Activated T-cell treated with anti-CD3 and anti-CD28 coated beads, Interleukin-2, amount 50 U/mL, for 1 hour (primary cell): ENCODE results near the gene ITK.

ENCODE experiments used
- DNase-seq: peaks from one replicate; pipeline ENCODE4 v3.0.0-alpha.2; 2020

Gene ITK

DNA sequence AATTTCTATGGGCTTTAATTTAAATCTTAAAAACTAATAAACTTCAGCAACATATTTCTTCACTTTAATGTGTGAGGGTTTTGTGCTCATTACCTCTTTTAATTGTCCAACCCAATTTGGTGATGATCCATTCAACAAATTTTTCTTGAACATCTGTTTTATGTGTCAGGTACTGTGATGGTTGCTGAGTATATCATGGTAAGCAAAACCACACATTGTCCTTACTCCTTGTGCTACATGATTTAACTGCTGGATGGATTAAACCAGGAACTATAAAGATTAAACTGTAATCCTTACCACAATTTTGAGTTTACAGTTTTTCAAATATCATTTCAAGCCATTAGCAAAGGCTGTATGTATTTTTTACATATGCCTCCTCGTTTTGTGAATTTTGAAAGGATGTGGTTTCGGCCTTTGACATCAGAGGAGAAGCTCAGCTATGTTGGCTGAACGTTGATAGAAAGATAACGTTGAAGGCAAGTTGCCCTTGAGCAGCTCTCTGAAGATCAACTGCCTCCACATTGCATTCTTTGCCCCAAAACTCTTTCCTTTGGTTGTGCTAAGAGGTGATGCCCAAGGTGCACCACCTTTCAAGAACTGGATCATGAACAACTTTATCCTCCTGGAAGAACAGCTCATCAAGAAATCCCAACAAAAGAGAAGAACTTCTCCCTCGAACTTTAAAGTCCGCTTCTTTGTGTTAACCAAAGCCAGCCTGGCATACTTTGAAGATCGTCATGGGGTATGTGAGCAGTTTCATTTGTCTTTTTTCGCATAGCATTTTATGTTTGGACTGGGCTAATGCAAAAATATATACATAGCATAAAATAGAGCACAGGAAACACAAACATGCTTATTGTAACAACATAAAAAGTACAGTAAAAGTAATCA, at the start of gene ITK:
TSS of gene ITK (plus strand) at position 467 of the 891 bp plus-strand sequence. CDS start at position 605, 138 bp downstream.
- no peak for DNase-seq

- no peak for DNase-seq
Observed at GRCh38 chr5:157130925-157131324, 49.7 kb upstream of the ITK start.

DNA sequence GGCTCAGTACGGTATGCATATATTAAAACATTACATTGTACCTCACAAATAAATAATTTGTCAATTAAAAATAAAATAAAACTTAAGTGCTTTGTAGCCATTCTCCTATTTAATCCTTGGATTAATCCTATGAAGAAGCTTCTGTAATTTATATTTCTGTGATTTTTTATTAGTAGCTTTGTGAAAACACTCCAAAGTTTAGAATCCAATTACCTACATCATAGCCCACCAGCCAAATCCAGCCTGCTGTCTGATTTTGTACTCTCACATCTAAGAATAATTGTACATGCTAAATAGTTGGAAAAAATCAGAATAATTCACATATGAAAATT, 48.4 kb upstream of the ITK start:
- no peak for DNase-seq

DNA sequence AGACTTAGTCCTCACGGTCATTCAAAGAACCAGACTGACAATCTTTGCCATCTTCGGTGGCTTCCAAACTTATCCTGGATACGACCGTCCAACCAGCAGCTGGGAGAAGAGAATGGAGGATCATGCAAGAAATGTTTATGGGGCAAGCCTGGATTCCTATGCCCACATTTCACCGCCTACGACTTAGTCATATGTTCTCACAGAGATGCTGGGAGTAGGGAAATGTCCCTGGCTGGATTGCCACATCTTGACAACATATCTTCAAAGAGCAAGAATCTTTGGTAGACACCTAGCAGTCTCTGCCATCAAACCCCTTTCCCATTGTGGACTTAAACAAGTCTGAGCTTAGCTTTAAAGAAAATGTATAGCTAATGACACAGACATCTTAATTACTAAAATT, 42.9 kb upstream of the ITK start:
- DNase-seq = no peak

GRCh38 chr5:157142317-157143126, 38.1 kb upstream of the ITK start, which contains the start of gene MED7:
Gene MED7 (minus strand): TSS chr5:157142865. CDS start chr5:157139431, 3,434 bp downstream.
- DNase-seq = peak; percentile 82

GRCh38 chr5:157143127-157143971, 37.3 kb upstream of the ITK start:
- peak; percentile 51 for DNase-seq

- peak; percentile 71 for DNase-seq
Observed at GRCh38 chr5:157148734-157149615, 31.7 kb upstream of the ITK start.

GRCh38 chr5:157150995-157151394, 29.6 kb upstream of the ITK start:
- no peak for DNase-seq

- no peak for DNase-seq
Observed at GRCh38 chr5:157155297-157155696, 25.3 kb upstream of the ITK start.

DNA sequence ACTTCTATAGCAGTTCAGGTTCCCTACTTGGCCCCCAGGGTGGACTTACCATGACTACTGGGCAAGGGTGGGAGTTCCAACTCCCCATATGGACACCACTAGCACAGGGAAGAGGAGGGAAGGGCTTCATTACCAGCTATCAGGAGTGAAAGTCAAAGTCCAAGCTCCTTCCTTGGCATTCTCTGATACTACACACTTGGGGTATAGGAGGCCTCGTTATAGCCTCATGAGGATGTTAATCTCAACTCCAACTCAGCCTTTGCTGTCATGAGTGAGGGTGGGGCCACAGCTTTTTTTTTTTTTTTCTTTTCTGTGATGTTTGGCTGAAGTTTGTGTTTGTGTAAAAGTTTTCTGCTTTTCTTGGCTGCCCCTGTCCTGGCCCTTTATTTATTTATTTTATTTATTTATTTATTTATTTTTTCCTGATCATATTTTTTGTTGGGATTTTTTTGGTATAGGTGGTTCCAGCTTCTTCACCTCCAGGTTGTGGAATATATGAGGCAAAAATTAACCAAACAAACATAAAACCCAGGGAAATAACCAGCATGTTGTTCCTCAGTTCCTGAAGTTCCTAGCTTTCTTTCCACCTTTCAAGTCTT, 23.2 kb upstream of the ITK start:
- no peak for DNase-seq

DNA sequence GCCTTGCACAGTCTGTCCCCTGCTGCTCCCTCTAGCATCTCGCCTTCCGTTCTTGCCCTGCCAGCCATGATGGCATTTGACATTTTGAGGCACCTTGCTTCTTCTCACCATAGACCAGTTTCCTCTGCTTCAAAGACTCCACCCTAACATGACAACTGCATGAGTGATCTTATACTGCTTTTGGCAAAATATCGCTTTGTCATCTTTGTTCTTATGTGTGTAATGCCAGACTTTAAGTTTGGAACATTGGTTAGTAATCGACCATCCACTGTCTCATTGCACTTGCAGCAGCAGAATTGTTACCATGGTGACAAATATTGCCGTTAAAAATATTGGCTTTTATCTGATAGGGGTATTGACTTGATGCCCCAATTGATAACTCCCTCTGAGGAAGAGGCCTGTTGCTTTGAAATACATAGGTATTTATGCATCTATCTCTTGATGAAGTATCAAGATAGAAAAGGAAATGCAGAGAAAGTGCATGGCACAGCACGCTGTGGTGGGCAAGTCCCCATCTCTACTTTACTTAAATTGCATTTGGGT, 21.4 kb upstream of the ITK start:
- DNase-seq = peak; percentile 45

DNA sequence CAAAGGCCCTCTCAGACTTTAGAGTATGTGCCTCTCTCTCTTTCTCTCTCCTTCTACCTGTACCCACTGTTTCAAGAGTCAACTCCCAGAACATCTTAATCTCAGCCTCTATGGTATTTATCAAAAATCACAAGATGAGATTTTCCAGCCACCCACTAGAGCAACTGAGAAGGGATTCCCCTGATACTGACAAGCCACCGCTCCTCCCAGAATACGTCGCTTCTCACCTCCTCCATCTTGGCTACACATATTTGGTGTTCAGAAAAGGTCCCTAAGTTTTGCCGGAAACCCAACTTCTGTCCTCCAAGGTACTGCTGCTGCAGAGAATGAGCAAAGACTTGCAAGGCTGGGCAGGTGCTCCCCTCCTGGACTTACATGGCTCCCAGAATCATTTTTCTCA, 20.6 kb upstream of the ITK start:
- no peak for DNase-seq

DNA sequence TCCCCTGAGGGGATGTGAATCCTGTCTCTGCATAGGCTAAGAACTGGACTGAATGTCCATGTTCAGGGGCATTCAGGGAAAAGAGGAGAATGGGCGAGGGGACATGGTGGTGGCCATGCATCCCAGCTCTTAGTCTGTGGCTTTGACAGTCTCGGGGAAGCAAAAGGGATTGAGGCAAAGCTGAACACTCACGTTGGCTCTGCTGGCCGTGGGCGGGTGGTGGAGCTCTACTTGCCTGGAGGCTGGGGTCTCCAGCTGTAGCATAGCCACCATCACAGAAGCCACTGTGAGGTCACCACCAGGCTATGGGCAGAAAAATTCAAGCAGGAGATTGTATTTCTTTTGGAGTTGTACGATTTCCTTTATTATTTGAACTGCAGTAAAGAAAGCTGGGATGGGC, 18.6 kb upstream of the ITK start:
- no peak for DNase-seq

GRCh38 chr5:157162919-157163510, 17.6 kb upstream of the ITK start:
- DNase-seq = no peak

DNA sequence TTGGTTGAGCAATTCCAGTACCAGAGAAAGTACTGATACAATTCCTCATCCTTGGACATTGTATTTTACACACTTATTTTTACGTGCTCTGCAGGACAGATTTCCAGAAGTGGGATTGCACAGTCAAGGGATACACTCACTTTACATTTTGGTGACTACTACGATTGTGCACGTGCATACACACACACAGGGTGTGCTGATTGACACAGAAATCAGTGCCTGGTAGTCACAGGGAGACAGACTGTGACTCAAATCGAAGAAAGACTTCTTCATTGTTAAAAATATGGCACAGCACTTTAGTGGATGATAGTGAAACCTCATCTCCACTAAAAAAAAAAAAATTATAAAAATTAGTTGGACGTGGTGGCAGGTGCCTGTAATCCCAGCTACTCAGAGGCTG, 16.1 kb upstream of the ITK start:
- DNase-seq = no peak

DNA sequence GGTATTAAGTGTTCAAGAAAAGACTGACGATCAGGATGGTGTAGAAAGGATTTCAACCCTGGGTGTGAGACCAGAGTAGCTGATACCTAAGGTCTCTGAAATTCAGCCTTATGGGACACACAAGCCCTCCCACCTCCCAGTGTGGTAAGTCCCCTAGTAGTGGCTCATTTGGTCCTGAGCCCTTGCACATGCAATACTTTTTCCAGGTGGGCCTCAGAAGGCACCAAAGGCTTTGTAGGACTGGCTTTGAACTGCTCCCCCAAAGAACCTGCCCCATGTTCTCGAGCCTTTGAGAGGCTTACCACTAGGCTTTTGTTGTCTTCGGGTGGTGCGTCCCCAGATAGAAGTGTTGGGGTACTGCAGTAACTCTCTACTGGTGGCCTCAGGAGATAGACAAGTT, 15.4 kb upstream of the ITK start:
- no peak for DNase-seq

- DNase-seq = no peak
Observed at GRCh38 chr5:157165668-157166067, 15.0 kb upstream of the ITK start.

GRCh38 chr5:157166214-157167213, 14.1 kb upstream of the ITK start, which contains the start of gene GARIN3:
Gene GARIN3 (minus strand): TSS chr5:157166264. CDS start chr5:157166168, 96 bp downstream.
- DNase-seq = no peak

GRCh38 chr5:157167214-157167621, 13.4 kb upstream of the ITK start:
- DNase-seq = no peak
